Loucy (cell line): Measurements from ENCODE around the gene AKNA.

Experiments used
- H2AFZ ChIP-seq: fragments of 200-600 bp; sonication (generic); 2 replicates; pipeline ENCODE4 v1.6.0; 2016; ENCODE audit warnings: antibody characterized with exemption, mild to moderate bottlenecking, low read length, moderate library complexity
- H3F3A ChIP-seq: fragments of 200-600 bp; 2 replicates; pipeline ENCODE4 v1.6.0; 2016; ENCODE audit warnings: antibody characterized with exemption, low read depth, mild to moderate bottlenecking
- H3K27me3 ChIP-seq: fragments of 200-600 bp; sonication (generic); 2 replicates; pipeline ENCODE4 v1.6.1; 2014; ENCODE audit warnings: low read length, mild to moderate bottlenecking; ENCODE audit not compliant: insufficient read depth, poor library complexity, severe bottlenecking
- H3K36me3 ChIP-seq: fragments of 200-600 bp; sonication (generic); 2 replicates; pipeline ENCODE4 v1.6.1; 2016; ENCODE audit warnings: low read length; ENCODE audit not compliant: insufficient read depth
- H3K4me1 ChIP-seq: fragments of 200-600 bp; sonication (generic); 2 replicates; pipeline ENCODE4 v1.5.1; 2014; ENCODE audit warnings: low read length, mild to moderate bottlenecking; ENCODE audit not compliant: insufficient read depth, poor library complexity, severe bottlenecking
- H3K4me2 ChIP-seq: fragments of 200-600 bp; sonication (generic); 2 replicates; pipeline ENCODE4 v1.6.0; 2014; ENCODE audit warnings: antibody characterized with exemption, low read length, low read depth, mild to moderate bottlenecking; ENCODE audit not compliant: poor library complexity, severe bottlenecking
- H3K4me3 ChIP-seq: fragments of 200-600 bp; sonication (generic); 2 replicates; pipeline ENCODE4 v1.5.1; 2014; ENCODE audit warnings: low read length, mild to moderate bottlenecking, mixed read lengths; ENCODE audit not compliant: poor library complexity, severe bottlenecking
- H3K79me2 ChIP-seq: fragments of 200-600 bp; sonication (generic); 2 replicates; pipeline ENCODE4 v1.6.1; 2014; ENCODE audit warnings: low read length; ENCODE audit not compliant: insufficient read depth
- H3K9ac ChIP-seq: fragments of 200-600 bp; sonication (generic); 2 replicates; pipeline ENCODE4 v1.6.0; 2014; ENCODE audit warnings: mild to moderate bottlenecking, low read depth, low read length, moderate library complexity; ENCODE audit not compliant: poor library complexity, severe bottlenecking
- H3K9me2 ChIP-seq: fragments of 200-600 bp; sonication (generic); replicated peaks from 2 replicates; pipeline ENCODE4 v1.6.1; 2016; ENCODE audit warnings: low read depth, low read length, mixed read lengths
- H3K9me3 ChIP-seq: fragments of 200-600 bp; sonication (generic); 2 replicates; pipeline ENCODE4 v1.6.1; 2014; ENCODE audit warnings: mild to moderate bottlenecking, antibody characterized with exemption, low read length, low read depth; ENCODE audit not compliant: insufficient read depth
- H4K20me1 ChIP-seq: fragments of 200-600 bp; sonication (generic); 2 replicates; pipeline ENCODE4 v1.6.0; 2014; ENCODE audit warnings: antibody characterized with exemption, low read length, mild to moderate bottlenecking; ENCODE audit not compliant: insufficient read depth, poor library complexity, severe bottlenecking
- EZH2phosphoT487 ChIP-seq: fragments of 200-600 bp; IDR thresholded peaks from 2 replicates; pipeline ENCODE4 v1.6.1; 2018; ENCODE audit warnings: antibody characterized with exemption, mild to moderate bottlenecking, moderate library complexity, borderline replicate concordance
- TF ChIP-seq, protein P1 (sequence below): fragments of 200-600 bp; sonication (generic); conservative IDR thresholded peaks from 2 replicates; pipeline ENCODE4 v1.5.1; 2014; ENCODE audit warnings: mild to moderate bottlenecking, antibody characterized with exemption, low read length

Gene AKNA

DNA sequence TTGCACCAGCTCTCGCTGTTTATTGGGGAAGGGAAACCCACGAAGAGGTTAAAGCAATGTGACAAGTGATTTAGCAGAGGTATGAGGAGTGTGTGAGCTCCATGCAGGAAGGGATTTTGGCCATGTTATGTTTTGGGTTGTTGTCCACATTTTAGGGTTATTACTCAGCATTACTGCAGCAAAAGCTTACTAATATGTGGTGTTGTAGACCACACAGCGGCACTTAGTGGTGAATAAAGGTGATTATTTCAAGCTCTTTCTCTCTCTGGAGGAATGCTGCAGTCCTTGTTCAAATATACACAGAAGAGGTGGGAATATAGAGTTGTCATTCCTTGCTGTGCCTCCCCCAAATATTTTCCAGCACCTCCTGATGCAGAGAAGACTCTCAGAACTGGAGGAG, 29.7 kb upstream of the AKNA start:
- H3K9me2 ChIP-seq = no peaks in the 10 kb centered on the region
- H3K9ac ChIP-seq = no peak overlapping the region
- H3K79me2 ChIP-seq = no peaks in the 10 kb centered on the region
- H3K4me3 ChIP-seq = no peak overlapping the region
- peak overlapping the region; percentile 45; the same call in 1 of the 2 replicates for H2AFZ ChIP-seq
- no peaks in the 10 kb centered on the region for H3K9me3 ChIP-seq
- H4K20me1 ChIP-seq = no peaks in the 10 kb centered on the region
- H3F3A ChIP-seq = no peaks in the 10 kb centered on the region
- H3K27me3 ChIP-seq = no peaks in the 10 kb centered on the region
- no peak overlapping the region for H3K4me2 ChIP-seq
- no peaks in the 10 kb centered on the region for H3K36me3 ChIP-seq
- H3K4me1 ChIP-seq = peaks cover 4% of the 10 kb centered on the region
- no peak for TF ChIP-seq EZH2phosphoT487
- TF ChIP-seq, protein P1, sequence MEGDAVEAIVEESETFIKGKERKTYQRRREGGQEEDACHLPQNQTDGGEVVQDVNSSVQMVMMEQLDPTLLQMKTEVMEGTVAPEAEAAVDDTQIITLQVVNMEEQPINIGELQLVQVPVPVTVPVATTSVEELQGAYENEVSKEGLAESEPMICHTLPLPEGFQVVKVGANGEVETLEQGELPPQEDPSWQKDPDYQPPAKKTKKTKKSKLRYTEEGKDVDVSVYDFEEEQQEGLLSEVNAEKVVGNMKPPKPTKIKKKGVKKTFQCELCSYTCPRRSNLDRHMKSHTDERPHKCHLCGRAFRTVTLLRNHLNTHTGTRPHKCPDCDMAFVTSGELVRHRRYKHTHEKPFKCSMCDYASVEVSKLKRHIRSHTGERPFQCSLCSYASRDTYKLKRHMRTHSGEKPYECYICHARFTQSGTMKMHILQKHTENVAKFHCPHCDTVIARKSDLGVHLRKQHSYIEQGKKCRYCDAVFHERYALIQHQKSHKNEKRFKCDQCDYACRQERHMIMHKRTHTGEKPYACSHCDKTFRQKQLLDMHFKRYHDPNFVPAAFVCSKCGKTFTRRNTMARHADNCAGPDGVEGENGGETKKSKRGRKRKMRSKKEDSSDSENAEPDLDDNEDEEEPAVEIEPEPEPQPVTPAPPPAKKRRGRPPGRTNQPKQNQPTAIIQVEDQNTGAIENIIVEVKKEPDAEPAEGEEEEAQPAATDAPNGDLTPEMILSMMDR = no peak

DNA sequence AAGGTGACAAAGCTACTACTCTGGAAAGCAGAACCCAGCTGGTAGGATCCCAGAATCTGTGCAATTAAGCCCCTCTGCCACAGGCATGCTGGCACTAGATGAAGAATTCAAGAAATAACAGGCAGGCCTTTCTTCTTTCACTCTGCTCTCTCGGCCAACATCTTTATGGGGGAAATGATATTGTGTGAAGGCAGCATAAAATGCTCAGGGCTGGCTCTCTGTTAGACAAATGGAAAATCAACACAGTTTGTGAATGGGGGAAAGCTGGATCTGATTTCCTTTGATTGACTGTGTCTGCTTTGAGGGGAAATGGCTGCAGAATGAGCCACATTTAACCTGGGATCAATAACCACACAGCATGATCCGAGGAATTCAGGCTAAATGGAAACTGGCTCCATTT, 29.1 kb upstream of the AKNA start:
- Histone ChIP-seq H3K4me2 (no peak overlapping the region), H3K79me2 (no peaks in the 10 kb centered on the region), H3K36me3 (no peaks in the 10 kb centered on the region), H4K20me1 (no peaks in the 10 kb centered on the region), H3K27me3 (no peaks in the 10 kb centered on the region), H3K4me3 (no peak overlapping the region), H3F3A (no peaks in the 10 kb centered on the region), H3K9ac (no peak overlapping the region), H3K4me1 (peaks cover 4% of the 10 kb centered on the region), H2AFZ (peak overlapping the region; percentile 45; the same call in 1 of the 2 replicates), H3K9me2 (no peaks in the 10 kb centered on the region), H3K9me3 (no peaks in the 10 kb centered on the region)
- TF ChIP-seq, protein P1 = no peak
- TF ChIP-seq EZH2phosphoT487 = no peak

DNA sequence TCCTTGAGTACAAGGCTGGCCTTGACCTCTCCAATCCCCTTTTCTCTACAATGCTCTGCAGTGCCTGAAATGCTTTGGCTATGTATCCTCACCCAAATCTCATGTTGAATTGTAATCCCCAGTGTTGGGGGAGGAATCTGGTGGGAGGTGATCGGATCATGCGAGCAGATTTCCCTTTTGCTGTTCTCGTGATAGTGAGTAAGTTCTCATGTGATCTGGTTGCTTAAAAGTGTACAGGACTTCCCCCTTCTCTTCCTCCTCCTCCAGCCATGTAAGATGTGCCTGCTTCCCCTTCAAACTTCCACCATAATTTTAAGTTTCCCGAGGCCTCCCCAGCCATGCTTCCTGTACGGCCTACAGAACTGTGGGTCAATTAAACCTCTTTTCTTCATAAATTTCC, 28.5 kb upstream of the AKNA start:
- TF ChIP-seq, protein P1 = no peak
- Histone ChIP-seq H3K4me2 (no peak overlapping the region), H3K9me2 (no peaks in the 10 kb centered on the region), H3K79me2 (no peaks in the 10 kb centered on the region), H4K20me1 (no peaks in the 10 kb centered on the region), H3K4me1 (peaks cover 4% of the 10 kb centered on the region), H3K9me3 (no peaks in the 10 kb centered on the region), H3K4me3 (no peak overlapping the region), H3K9ac (no peak overlapping the region), H2AFZ (no peak overlapping the region), H3K27me3 (no peaks in the 10 kb centered on the region), H3K36me3 (no peaks in the 10 kb centered on the region), H3F3A (no peaks in the 10 kb centered on the region)
